ENCODE data around the gene MCF2L. TPM values are rescaled to one million over a fixed set of nuclear protein-coding genes. Genes with fewer than 3 reads are reported as not detected.

Gene MCF2L
- total RNA-seq, 1 experiment from 2014 or later = not detected

DNA sequence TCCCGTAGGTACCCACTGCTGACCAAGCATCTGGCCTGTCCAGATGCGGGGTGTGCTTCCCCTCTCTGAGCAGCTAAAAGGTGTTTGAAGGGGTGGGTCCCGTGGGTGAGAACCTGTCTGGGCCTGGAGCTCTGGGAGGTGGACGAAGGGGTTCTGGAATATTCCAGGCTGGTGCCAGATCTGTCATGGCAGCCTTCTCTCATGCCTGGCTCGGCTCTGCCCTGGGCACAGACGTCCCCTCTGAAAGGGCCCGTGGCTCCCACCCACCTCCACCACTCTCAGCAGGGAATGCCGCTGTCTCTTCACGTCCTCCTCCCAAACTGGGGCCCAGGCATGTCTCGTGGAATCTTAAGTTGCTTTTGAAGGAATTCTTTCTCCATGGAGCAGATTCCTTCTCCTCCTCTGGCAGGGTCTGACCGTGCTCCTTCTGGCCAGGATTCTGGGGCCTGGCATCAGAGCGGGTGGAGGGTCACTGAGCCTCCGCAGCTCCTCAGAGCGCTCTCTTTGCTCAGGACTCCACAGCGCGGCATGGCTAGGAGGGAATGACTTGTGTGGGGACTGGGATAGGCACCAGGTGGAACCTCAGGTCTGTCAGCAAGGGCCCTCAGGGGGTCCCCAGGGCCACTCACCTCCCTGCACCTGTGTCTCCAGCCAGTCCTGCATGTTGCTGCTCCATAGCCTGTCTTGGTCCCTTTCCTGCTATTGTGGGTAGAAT is 5.9 kb upstream of the MCF2L start:
- H3K27ac Mint-ChIP-seq (ENCODE audit: low read depth, unreplicated experiment) = no peak overlapping the region
- H3K27me3 Mint-ChIP-seq (ENCODE audit: insufficient read depth, unreplicated experiment) = peaks cover 37% of the 10 kb centered on the region
- H3K4me3 Mint-ChIP-seq (ENCODE audit: unreplicated experiment) = no peak overlapping the region
- no peak for DNase-seq (ENCODE audit: unreplicated experiment)
- no peaks in the 10 kb centered on the region for H3K36me3 Mint-ChIP-seq (ENCODE audit: insufficient read depth, unreplicated experiment)
- intact Hi-C loops (cut with micrococcal nuclease) = no loop called here
- TF ChIP-seq, protein P1, sequence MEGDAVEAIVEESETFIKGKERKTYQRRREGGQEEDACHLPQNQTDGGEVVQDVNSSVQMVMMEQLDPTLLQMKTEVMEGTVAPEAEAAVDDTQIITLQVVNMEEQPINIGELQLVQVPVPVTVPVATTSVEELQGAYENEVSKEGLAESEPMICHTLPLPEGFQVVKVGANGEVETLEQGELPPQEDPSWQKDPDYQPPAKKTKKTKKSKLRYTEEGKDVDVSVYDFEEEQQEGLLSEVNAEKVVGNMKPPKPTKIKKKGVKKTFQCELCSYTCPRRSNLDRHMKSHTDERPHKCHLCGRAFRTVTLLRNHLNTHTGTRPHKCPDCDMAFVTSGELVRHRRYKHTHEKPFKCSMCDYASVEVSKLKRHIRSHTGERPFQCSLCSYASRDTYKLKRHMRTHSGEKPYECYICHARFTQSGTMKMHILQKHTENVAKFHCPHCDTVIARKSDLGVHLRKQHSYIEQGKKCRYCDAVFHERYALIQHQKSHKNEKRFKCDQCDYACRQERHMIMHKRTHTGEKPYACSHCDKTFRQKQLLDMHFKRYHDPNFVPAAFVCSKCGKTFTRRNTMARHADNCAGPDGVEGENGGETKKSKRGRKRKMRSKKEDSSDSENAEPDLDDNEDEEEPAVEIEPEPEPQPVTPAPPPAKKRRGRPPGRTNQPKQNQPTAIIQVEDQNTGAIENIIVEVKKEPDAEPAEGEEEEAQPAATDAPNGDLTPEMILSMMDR (IDR thresholded peaks at IDR 0.05; ENCODE audit: unreplicated experiment) = no peak
- no peaks in the 10 kb centered on the region for H3K4me1 Mint-ChIP-seq (ENCODE audit: insufficient read depth, unreplicated experiment)
- H3K9me3 Mint-ChIP-seq (ENCODE audit: unreplicated experiment) = no peaks in the 10 kb centered on the region
- no TSS peak for BruUV-seq (replicated peaks)
- ChIA-PET CTCF (interaction anchor here (0.6 to 0.7 kb wide), 3 partner anchors 67 to 189 kb away, joined by 3 to 5 read pairs (median 3); no protein-coding TSS in a partner anchor), POLR2A (no interaction called here)

DNA sequence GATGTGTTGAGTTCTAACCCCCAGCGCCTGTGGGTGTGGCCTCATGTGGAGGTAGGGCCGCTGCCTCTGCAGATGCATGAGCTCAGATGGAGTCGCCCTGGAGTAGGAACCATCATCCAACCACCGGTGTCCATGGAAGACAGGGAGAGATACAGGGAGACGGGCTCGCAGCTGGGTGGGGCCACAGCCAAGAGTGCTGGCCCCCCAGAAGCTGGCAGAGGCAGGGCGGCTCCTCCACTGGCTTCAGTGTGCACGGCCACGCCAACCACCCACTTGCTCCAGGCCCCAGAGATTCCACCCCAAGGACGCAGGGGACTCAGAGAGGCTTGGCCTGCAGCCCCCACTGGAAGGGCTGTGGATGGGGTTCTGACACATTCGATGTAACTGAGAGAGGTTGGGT is 5.4 kb upstream of the MCF2L start:
- no peaks in the 10 kb centered on the region for H3K4me1 Mint-ChIP-seq (ENCODE audit: insufficient read depth, unreplicated experiment)
- DNase-seq (ENCODE audit: unreplicated experiment) = no peak
- H3K27me3 Mint-ChIP-seq (ENCODE audit: insufficient read depth, unreplicated experiment) = peaks cover 40% of the 10 kb centered on the region
- TF ChIP-seq, protein P1 (IDR thresholded peaks at IDR 0.05; ENCODE audit: unreplicated experiment) = no peak
- H3K27ac Mint-ChIP-seq (ENCODE audit: low read depth, unreplicated experiment) = no peak overlapping the region
- no peaks in the 10 kb centered on the region for H3K9me3 Mint-ChIP-seq (ENCODE audit: unreplicated experiment)
- CTCF ChIA-PET = no interaction called here
- no TSS peak for BruUV-seq (replicated peaks)
- no peak overlapping the region for H3K4me3 Mint-ChIP-seq (ENCODE audit: unreplicated experiment)
- intact Hi-C loops (cut with micrococcal nuclease) = no loop called here
- no peaks in the 10 kb centered on the region for H3K36me3 Mint-ChIP-seq (ENCODE audit: insufficient read depth, unreplicated experiment)
- POLR2A ChIA-PET = no interaction called here

DNA sequence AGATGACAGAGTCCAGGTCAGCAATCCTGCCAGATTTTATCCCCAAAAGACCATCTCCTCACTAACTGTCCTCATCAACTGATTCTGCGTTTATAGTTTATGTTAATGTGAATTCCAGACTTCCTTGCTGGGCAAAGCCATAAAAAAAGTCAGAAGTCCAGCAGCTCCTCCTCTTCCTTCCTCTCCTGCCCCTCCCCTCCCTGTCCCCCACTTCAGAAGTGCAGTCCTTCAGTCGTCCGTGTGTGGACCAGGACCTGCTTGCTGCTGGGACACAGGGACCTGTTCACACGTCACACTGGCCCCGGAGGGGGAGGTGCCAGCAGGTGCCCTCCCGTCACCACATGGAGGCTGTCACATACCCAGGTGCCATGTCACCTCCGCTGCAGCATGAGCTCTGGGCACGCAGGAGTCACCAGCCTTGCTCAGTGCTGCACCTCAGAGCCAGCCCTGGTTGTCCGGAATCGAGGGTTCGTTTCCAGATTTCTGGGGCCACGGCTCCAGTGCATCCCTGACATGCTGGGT is 4.0 kb upstream of the MCF2L start:
- BruUV-seq (replicated peaks) = no TSS peak
- TF ChIP-seq, protein P1 (IDR thresholded peaks at IDR 0.05; ENCODE audit: unreplicated experiment) = no peak
- POLR2A ChIA-PET = no interaction called here
- DNase-seq (ENCODE audit: unreplicated experiment) = no peak
- Mint-ChIP-seq H3K27ac (ENCODE audit: low read depth, unreplicated experiment) (no peak overlapping the region), H3K4me3 (ENCODE audit: unreplicated experiment) (no peak overlapping the region), H3K36me3 (ENCODE audit: insufficient read depth, unreplicated experiment) (no peaks in the 10 kb centered on the region), H3K27me3 (ENCODE audit: insufficient read depth, unreplicated experiment) (peaks cover 53% of the 10 kb centered on the region), H3K9me3 (ENCODE audit: unreplicated experiment) (no peaks in the 10 kb centered on the region), H3K4me1 (ENCODE audit: insufficient read depth, unreplicated experiment) (no peaks in the 10 kb centered on the region)
- intact Hi-C loops (cut with micrococcal nuclease) = no loop called here
- CTCF ChIA-PET = no interaction called here

DNA sequence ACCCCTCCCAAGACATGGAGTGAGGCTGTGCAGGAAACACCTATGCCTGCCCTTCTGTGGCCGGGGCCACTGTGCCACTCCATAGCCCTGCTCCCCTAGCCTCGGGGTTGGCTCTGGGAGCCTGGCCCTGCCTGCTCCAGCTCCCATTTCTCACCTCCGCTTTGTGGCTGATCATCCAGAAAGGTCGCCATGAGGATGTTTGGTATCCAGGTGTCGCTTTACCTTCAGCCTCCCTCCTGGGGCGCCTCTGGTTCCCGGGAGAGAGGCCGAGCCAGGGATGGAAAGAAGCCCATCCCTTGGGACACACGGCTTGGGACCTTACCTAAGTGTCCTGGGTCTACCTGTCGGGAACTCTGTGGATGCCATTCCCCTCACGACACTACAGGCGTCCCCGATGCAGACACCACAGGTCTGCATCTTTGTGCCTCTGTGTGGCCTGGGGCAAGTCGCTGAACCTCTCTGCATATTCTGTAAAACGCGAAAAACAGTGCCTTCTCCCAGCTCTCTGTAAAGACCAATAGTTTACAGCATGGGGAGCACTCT is 3.4 kb upstream of the MCF2L start:
- TF ChIP-seq, protein P1 (IDR thresholded peaks at IDR 0.05; ENCODE audit: unreplicated experiment) = no peak
- ChIA-PET POLR2A (no interaction called here), CTCF (no interaction called here)
- Mint-ChIP-seq H3K4me3 (ENCODE audit: unreplicated experiment) (no peak overlapping the region), H3K36me3 (ENCODE audit: insufficient read depth, unreplicated experiment) (no peaks in the 10 kb centered on the region), H3K27ac (ENCODE audit: low read depth, unreplicated experiment) (no peak overlapping the region), H3K9me3 (ENCODE audit: unreplicated experiment) (no peaks in the 10 kb centered on the region), H3K27me3 (ENCODE audit: insufficient read depth, unreplicated experiment) (peaks cover 59% of the 10 kb centered on the region), H3K4me1 (ENCODE audit: insufficient read depth, unreplicated experiment) (no peaks in the 10 kb centered on the region)
- no TSS peak for BruUV-seq (replicated peaks)
- no peak for DNase-seq (ENCODE audit: unreplicated experiment)
- intact Hi-C loops (cut with micrococcal nuclease) = no loop called here
